Progenitor cell of endocrine pancreas (in vitro differentiated cells): Measurements from ENCODE around the gene RGS1. TPM values are rescaled to one million over a fixed set of nuclear protein-coding genes. Genes with fewer than 3 reads are reported as not detected.
A peak's percentile ranks its signal among the peaks of the same experiment; 100 is the strongest.

Source experiments
- DNase-seq: peaks from one replicate; pipeline ENCODE4 v3.0.0; 2021; ENCODE audit warnings: low spot score; ENCODE audit not compliant: unreplicated experiment
- H3K27ac Mint-ChIP-seq: 2 replicates; pipeline ENCODE4 v1.8.0; 2021; ENCODE audit warnings: mild to moderate bottlenecking, moderate library complexity, mixed read lengths
- H3K27me3 Mint-ChIP-seq: 2 replicates; pipeline ENCODE4 v1.8.0; 2021; ENCODE audit warnings: mixed read lengths
- H3K36me3 Mint-ChIP-seq: 2 replicates; pipeline ENCODE4 v1.8.0; 2022; ENCODE audit warnings: mixed read lengths; ENCODE audit not compliant: insufficient read depth
- H3K4me1 Mint-ChIP-seq: 2 replicates; pipeline ENCODE4 v1.8.0; 2021; ENCODE audit warnings: low read depth, mixed read lengths
- H3K4me3 Mint-ChIP-seq: 2 replicates; pipeline ENCODE4 v1.8.0; 2021; ENCODE audit warnings: low read depth, mild to moderate bottlenecking, moderate library complexity, mixed read lengths
- H3K9me3 Mint-ChIP-seq: 2 replicates; pipeline ENCODE4 v1.8.0; 2021; ENCODE audit warnings: low read depth, mixed read lengths
- CTCF ChIP-seq: fragments of 200-600 bp; sonication (generic); IDR thresholded peaks from one replicate; pipeline ENCODE4 v1.5.0; 2021; ENCODE audit warnings: antibody characterized with exemption, mild to moderate bottlenecking; ENCODE audit not compliant: unreplicated experiment
- total RNA-seq: library from RNA; stranded (reverse); gene quantifications from 2 replicates; pipeline ENCODE4 v1.2.1, GENCODE V29; 2021

The RGS1 gene
- total RNA-seq, 1 donor from 2014 or later = 0.26 TPM

GRCh38 chr1:192578144-192578909 is 2.8 kb downstream of the RGS1 start:
- H3K27me3 Mint-ChIP-seq = no peaks in the 10 kb centered on the region
- no peaks in the 10 kb centered on the region for H3K9me3 Mint-ChIP-seq
- no peak overlapping the region for H3K4me3 Mint-ChIP-seq
- no peak for TF ChIP-seq CTCF
- H3K27ac Mint-ChIP-seq = no peak overlapping the region
- H3K36me3 Mint-ChIP-seq = no peaks in the 10 kb centered on the region
- peaks cover 14% of the 10 kb centered on the region for H3K4me1 Mint-ChIP-seq
- DNase-seq = no peak

- Mint-ChIP-seq H3K36me3 (no peaks in the 10 kb centered on the region), H3K27me3 (no peaks in the 10 kb centered on the region), H3K9me3 (no peaks in the 10 kb centered on the region), H3K4me1 (peaks cover 10% of the 10 kb centered on the region), H3K27ac (no peak overlapping the region), H3K4me3 (no peak overlapping the region)
- TF ChIP-seq CTCF = no peak
- no peak for DNase-seq
Observed at GRCh38 chr1:192579010-192579738, 3.6 kb downstream of the RGS1 start.

GRCh38 chr1:192580351-192580962 is 4.9 kb downstream of the RGS1 start:
- peaks cover 8% of the 10 kb centered on the region for H3K4me1 Mint-ChIP-seq
- no peak overlapping the region for H3K27ac Mint-ChIP-seq
- H3K4me3 Mint-ChIP-seq = no peak overlapping the region
- no peak for DNase-seq
- H3K9me3 Mint-ChIP-seq = no peaks in the 10 kb centered on the region
- TF ChIP-seq CTCF = peak; percentile 28
- H3K27me3 Mint-ChIP-seq = no peaks in the 10 kb centered on the region
- no peaks in the 10 kb centered on the region for H3K36me3 Mint-ChIP-seq

- no peaks in the 10 kb centered on the region for H3K27me3 Mint-ChIP-seq
- no peak for DNase-seq
- H3K9me3 Mint-ChIP-seq = no peaks in the 10 kb centered on the region
- no peak overlapping the region for H3K27ac Mint-ChIP-seq
- no peak overlapping the region for H3K4me3 Mint-ChIP-seq
- TF ChIP-seq CTCF = no peak
- no peaks in the 10 kb centered on the region for H3K36me3 Mint-ChIP-seq
- peaks cover 5% of the 10 kb centered on the region for H3K4me1 Mint-ChIP-seq
Observed at GRCh38 chr1:192581131-192581927, 5.8 kb downstream of the RGS1 start.

GRCh38 chr1:192584866-192585265 is 9.3 kb downstream of the RGS1 start:
- Mint-ChIP-seq H3K4me3 (no peak overlapping the region), H3K27me3 (peaks cover under 1% of the 10 kb centered on the region), H3K4me1 (no peaks in the 10 kb centered on the region), H3K9me3 (no peaks in the 10 kb centered on the region), H3K27ac (no peak overlapping the region), H3K36me3 (no peaks in the 10 kb centered on the region)
- no peak for DNase-seq
- TF ChIP-seq CTCF = no peak
